K562 treated with DMSO at 1 percent for 12 hours (cell line): Measurements from ENCODE around the gene CHKB. TPM values are rescaled to one million over a fixed set of nuclear protein-coding genes. Genes with fewer than 3 reads are reported as not detected.

Source experiments
- total RNA-seq: library from RNA; unstranded; fragments of 300-600 nt; gene quantifications from 2 replicates; pipeline ENCODE4 v1.2.3, GENCODE V29; 2022; ENCODE audit not compliant: insufficient read depth

CHKB gene
- 9.6 and 19.1 TPM in 2 replicates for total RNA-seq

GRCh38 chr22:50582493-50583293 lies at the start of gene CHKB:
TSS of gene CHKB (minus strand) at chr22:50582849. CDS start at chr22:50582781, 68 bp downstream.

GRCh38 chr22:50627642-50628542 lies 45.2 kb upstream of the CHKB start, which contains the start of gene ARSA:
TSS of gene ARSA (minus strand) at chr22:50628152. CDS start at chr22:50627779, 373 bp downstream.

GRCh38 chr22:50600538-50600937 lies 17.9 kb upstream of the CHKB start, which contains the start of gene MAPK8IP2:
TSS of gene MAPK8IP2 (plus strand) at chr22:50600793. CDS start at chr22:50600819, 26 bp downstream.

GRCh38 chr22:50577987-50578775 lies 4.5 kb downstream of the CHKB start, which contains the start of gene CPT1B:
TSS of gene CPT1B (minus strand) at chr22:50578427. CDS start at chr22:50577915, 512 bp downstream.

GRCh38 chr22:50562523-50563412 lies 19.9 kb downstream of the CHKB start, which contains the start of gene SYCE3:
TSS of gene SYCE3 (minus strand) at chr22:50562919. CDS start at chr22:50556405, 6,514 bp downstream.

GRCh38 chr22:50545522-50546325 lies 36.9 kb downstream of the CHKB start, which contains the start of gene KLHDC7B:
TSS of gene KLHDC7B (plus strand) at chr22:50545899. CDS start at chr22:50546244, 345 bp downstream.

GRCh38 chr22:50529897-50530579 lies 52.6 kb downstream of the CHKB start, which contains the start of gene TYMP:
TSS of gene TYMP (minus strand) at chr22:50530012. CDS start at chr22:50529709, 303 bp downstream.

Other genes starting within 250 kb of the CHKB start
- gene PPP6R2, start 239.5 kb downstream of the CHKB start, total RNA-seq = 41.2 and 53.8 TPM in 2 replicates
- gene SBF1, start 107.8 kb downstream of the CHKB start, total RNA-seq = 39.8 and 53.2 TPM in 2 replicates
- 5.9 and 9.7 TPM in 2 replicates for gene ADM2, start 101.3 kb downstream of the CHKB start, total RNA-seq
- not detected in 2 replicates for gene MIOX, start 96.0 kb downstream of the CHKB start, total RNA-seq
- 47.0 and 59.2 TPM in 2 replicates for gene LMF2, start 75.1 kb downstream of the CHKB start, total RNA-seq
- 73.6 and 85.3 TPM in 2 replicates for gene NCAPH2, start 74.6 kb downstream of the CHKB start, total RNA-seq
- 1.5 and 4.1 TPM in 2 replicates for gene SCO2, start 57.3 kb downstream of the CHKB start, total RNA-seq
- 1.9 and 8.0 TPM in 2 replicates for gene TYMP, start 52.8 kb downstream of the CHKB start, total RNA-seq
- 7.0 and 9.5 TPM in 2 replicates for gene KLHDC7B, start 37.0 kb downstream of the CHKB start, total RNA-seq
- gene SYCE3, start 19.9 kb downstream of the CHKB start, total RNA-seq = not detected in 2 replicates
- gene CPT1B, start 4.4 kb downstream of the CHKB start, total RNA-seq = 4.1 and 13.6 TPM in 2 replicates
- gene MAPK8IP2, start 17.9 kb upstream of the CHKB start, total RNA-seq = 0.35 and 0.79 TPM in 2 replicates
- 14.6 and 20.1 TPM in 2 replicates for gene ARSA, start 45.3 kb upstream of the CHKB start, total RNA-seq
- not detected in 2 replicates for gene SHANK3, start 90.0 kb upstream of the CHKB start, total RNA-seq
- not detected in 2 replicates for gene ACR, start 155.4 kb upstream of the CHKB start, total RNA-seq
- gene RABL2B, start 200.8 kb upstream of the CHKB start, total RNA-seq = 2.5 and 4.8 TPM in 2 replicates